GM12878 (cell line): ENCODE data around the gene CTNNA3. TPM values are rescaled to one million over a fixed set of nuclear protein-coding genes. Genes with fewer than 3 reads are reported as not detected.
"Not testable (repeated sequence)": the region's sequence is repeated elsewhere in the genome, so short reads cannot be mapped to it uniquely, and the experiment has no call there.

Experiments
- ATAC-seq: fragments of 200-7000 bp; cut with Tn5 transposase; 3 replicates; pipeline ENCODE4 v1.9.1; 2020; ENCODE audit warnings: mild to moderate bottlenecking, moderate library complexity
- BruUV-seq: library from RNA; stranded (reverse); fragments of 400-500 nt; replicated peaks from 2 replicates; lab custom pipeline; 2021; lab: Mats Ljungman, UMichigan
- CTCF ChIA-PET: fragments of 300-600 bp; sonication (Branson Sonifier 250); formaldehyde crosslinking; extraction: SDS; loops from one replicate; lab custom pipeline; 2021; ENCODE audit warnings: inconsistent platforms; lab: Yijun Ruan, JAX
- POLR2A ChIA-PET: fragments of 350-600 bp; formaldehyde crosslinking; extraction: SDS; loops from one replicate; lab custom pipeline; 2021; ENCODE audit warnings: inconsistent platforms; lab: Charles Lee
- RAD21 ChIA-PET: fragments of 300-600 bp; sonication (Branson Sonifier 250); formaldehyde crosslinking; loops from one replicate; lab custom pipeline; 2023; ENCODE audit warnings: antibody characterized with exemption; ENCODE audit not compliant: unreplicated experiment; lab: Charles Lee
- SMC1A ChIA-PET: fragments of 300-600 bp; sonication (Branson Sonifier 250); formaldehyde crosslinking; loops from one replicate; lab custom pipeline; 2023; ENCODE audit not compliant: unreplicated experiment, uncharacterized antibody; lab: Charles Lee
- DNase-seq: peaks from one replicate; pipeline ENCODE4 v3.0.0-alpha.2; 2011; ENCODE audit warnings: low read depth, low spot score
- FAIRE-seq: peaks from 3 replicates; lab custom pipeline; 2011; peaks lifted over from hg19 to GRCh38; lab: Jason Lieb, UNC
- H2AFZ ChIP-seq: 2 replicates; pipeline ENCODE4 v1.6.0; 2011; ENCODE audit warnings: low read depth, low read length, control low read depth; ENCODE audit not compliant: control insufficient read depth
- H3K27ac ChIP-seq: 2 replicates; pipeline ENCODE4 v1.5.1; 2011; ENCODE audit warnings: control low read depth; ENCODE audit not compliant: control insufficient read depth, insufficient read depth
- H3K27me3 ChIP-seq, 2 experiments: replicated peaks in 1 of 2; 2 replicates each; pipeline versions ENCODE4 v1.6.0 to v1.6.1; 2011; ENCODE audit warnings: low read length in 1 of 2; ENCODE audit not compliant: control insufficient read depth in 2 of 2, insufficient read depth in 2 of 2
- H3K36me3 ChIP-seq, 2 experiments: 2 replicates each; pipeline ENCODE4 v1.5.1; 2011; ENCODE audit warnings: low read length in 1 of 2; ENCODE audit not compliant: control insufficient read depth in 2 of 2, insufficient read depth in 2 of 2
- H3K4me1 ChIP-seq: 2 replicates; pipeline ENCODE4 v1.6.1; 2011; ENCODE audit warnings: mild to moderate bottlenecking, low read length, moderate library complexity, mixed read lengths; ENCODE audit not compliant: control insufficient read depth, insufficient read depth
- H3K4me2 ChIP-seq: 2 replicates; pipeline ENCODE4 v1.6.0; 2011; ENCODE audit warnings: control low read depth; ENCODE audit not compliant: control insufficient read depth, insufficient read depth
- H3K4me3 ChIP-seq: fragments of 200-600 bp; sonication (generic); 2 replicates; pipeline ENCODE4 v1.5.1; 2016
- H3K79me2 ChIP-seq: 2 replicates; pipeline ENCODE4 v1.6.0; 2011; ENCODE audit warnings: low read length; ENCODE audit not compliant: control insufficient read depth, insufficient read depth
- H3K9ac ChIP-seq: 2 replicates; pipeline ENCODE4 v1.8.0; 2011; ENCODE audit warnings: low read length, control low read depth, mixed read lengths; ENCODE audit not compliant: control insufficient read depth, insufficient read depth
- H3K9me3 ChIP-seq: replicated peaks from 3 replicates; pipeline ENCODE4 v1.5.1; 2011; ENCODE audit warnings: mild to moderate bottlenecking, low read length; ENCODE audit not compliant: control insufficient read depth, insufficient read depth
- H4K20me1 ChIP-seq: 2 replicates; pipeline ENCODE4 v1.6.0; 2011; ENCODE audit not compliant: control insufficient read depth, insufficient read depth
- IKZF1 ChIP-seq: fragments of 450-650 bp; conservative IDR thresholded peaks from 2 replicates; pipeline ENCODE4 v1.6.1; 2017; ENCODE audit warnings: antibody characterized with exemption, mild to moderate bottlenecking
- KDM1A ChIP-seq: fragments of 200-600 bp; sonication (generic); IDR thresholded peaks from 2 replicates; pipeline ENCODE4 v1.6.1; 2016; ENCODE audit warnings: borderline replicate concordance
- SREBF2 ChIP-seq: IDR thresholded peaks from 2 replicates; pipeline ENCODE4 v1.6.1; 2012; ENCODE audit warnings: mild to moderate bottlenecking, low read length
- STAT1 ChIP-seq: fragments of 450-650 bp; conservative IDR thresholded peaks from 2 replicates; pipeline ENCODE4 v1.6.1; 2014; ENCODE audit warnings: antibody characterized with exemption, mild to moderate bottlenecking
- WRNIP1 ChIP-seq: IDR thresholded peaks from 2 replicates; pipeline ENCODE4 v1.6.1; 2011; ENCODE audit warnings: low read depth, low read length, improper control_type of control experiment, borderline replicate concordance
- WGBS: methylation state at CpG from one replicate; pipeline ENCODE4 v1.1.6; 2016; ENCODE audit warnings: low lambda C conversion rate; ENCODE audit not compliant: insufficient replicate concordance, insufficient coverage; ENCODE audit errors: missing lambda C conversion rate; 5-methylcytosine and 5-hydroxymethylcytosine counted together
- in situ Hi-C: fragments of 300-500 bp; cut with MboI; formaldehyde crosslinking; loops from 9 replicates; pipeline ENCODE4 v1.14.3; 2018; ENCODE audit warnings: mixed read lengths
- intact Hi-C: fragments of 100-400 bp; cut with micrococcal nuclease; formaldehyde crosslinking; loops from one replicate; pipeline ENCODE4 v1.14.2; 2022; ENCODE audit not compliant: unreplicated experiment
- polyA plus RNA-seq, 11 experiments: library from polyadenylated mRNA; depleted of rRNA in 4 of 11; unstranded in 6 of 11; stranded (reverse) in 5 of 11; fragments of >200 nt; fragmentation: Nextera tagmentation in 4 of 11; fragmentation: Illumina TruSeq in 1 of 11; extraction: Ambion mirVana in 4 of 11; extraction: Trizol in 1 of 11; gene quantifications; 1 replicate in 1 of 11; 2 replicates in 10 of 11; pipeline versions ENCODE4 v1.2.1 to v1.2.3, GENCODE V29; 2011 to 2016; ENCODE audit warnings: inconsistent platforms in 2 of 11, missing spikeins in 2 of 11, low read depth in 1 of 11
- total RNA-seq, 4 experiments: library from RNA; depleted of rRNA in 3 of 4; stranded (reverse); fragments of >200 nt in 3 of 4; fragmentation: Illumina TruSeq in 1 of 4; extraction: Trizol in 1 of 4; gene quantifications; 2 replicates each; pipeline versions ENCODE4 v1.2.1 to v1.2.3, GENCODE V29; 2013 to 2021
- TF ChIP-seq, protein P1 (sequence below): fragments of 450-650 bp; IDR thresholded peaks from 2 replicates; pipeline ENCODE4 v1.6.1; 2018; ENCODE audit warnings: borderline replicate concordance, mild to moderate bottlenecking; ENCODE audit not compliant: partially characterized antibody
- TF ChIP-seq, protein P2 (sequence below): fragments of 450-650 bp; formaldehyde crosslinking; IDR thresholded peaks from 2 replicates; pipeline ENCODE4 v1.4.0; 2020; ENCODE audit warnings: mild to moderate bottlenecking, moderate library complexity
- TF ChIP-seq, protein P3 (sequence below): fragments of 450-650 bp; IDR thresholded peaks from 2 replicates; pipeline ENCODE4 v1.6.1; 2016; ENCODE audit warnings: mild to moderate bottlenecking

Gene CTNNA3
- total and polyA plus RNA-seq, 10 of the 15 experiments (the other 5 are each of a cell fraction or from before 2014, with no cell fraction given), result under 0.01 to 4.5 (median 0.22) TPM; not detected in 2

DNA sequence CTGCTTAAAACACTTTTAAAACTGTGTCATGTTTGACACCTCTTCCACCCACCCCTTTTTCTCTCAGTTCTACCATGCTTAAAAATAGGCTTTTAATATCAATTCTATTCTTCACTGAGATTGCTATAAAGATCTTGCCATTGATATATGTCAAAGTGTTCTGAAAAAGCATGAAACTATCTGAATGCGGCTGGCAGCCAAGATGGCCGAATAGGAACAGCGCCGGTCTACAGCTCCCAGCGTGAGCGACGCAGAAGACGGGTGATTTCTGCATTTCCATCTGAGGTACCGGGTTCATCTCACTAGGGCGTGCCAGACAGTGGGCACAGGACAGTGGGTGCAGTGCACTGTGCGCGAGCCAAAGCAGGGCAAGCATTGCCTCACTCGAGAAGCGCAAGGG lies 137.7 kb downstream of the CTNNA3 start:
- H3K27me3 ChIP-seq, RAD21 ChIA-PET, H3K36me3 ChIP-seq, H3K79me2 ChIP-seq, H3K27ac ChIP-seq, DNase-seq, FAIRE-seq, intact Hi-C loops, ATAC-seq, CTCF ChIA-PET, H3K4me3 ChIP-seq, POLR2A ChIA-PET, H3K4me1 ChIP-seq, SMC1A ChIA-PET, H2AFZ ChIP-seq, H3K9me3 ChIP-seq, H3K4me2 ChIP-seq, in situ Hi-C loops, BruUV-seq, H3K9ac ChIP-seq, H4K20me1 ChIP-seq: not testable (repeated sequence)
- 74% methylated on average over 14 of the region's 14 CpGs for WGBS

DNA sequence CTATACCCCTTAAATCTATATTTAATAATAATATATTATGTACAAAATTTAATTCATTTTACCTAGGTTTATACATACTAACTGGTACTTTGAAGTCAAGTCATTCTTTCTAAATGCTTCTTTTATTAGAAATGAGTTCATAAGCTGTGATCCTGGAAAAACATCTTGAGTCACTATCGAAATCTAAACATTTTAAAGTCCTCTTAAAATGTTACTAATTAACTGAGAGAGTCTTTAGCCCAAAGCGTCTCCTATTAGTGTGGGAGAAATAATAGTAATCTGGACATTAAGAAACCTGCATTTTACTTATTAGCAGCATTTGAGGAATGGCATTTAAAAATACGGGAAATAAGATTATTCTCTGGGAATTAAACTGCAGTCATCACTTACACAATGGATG lies 142.7 kb downstream of the CTNNA3 start:
- Histone ChIP-seq H3K4me2 (no peak overlapping the region), H3K36me3 (no peaks in the 10 kb centered on the region), H3K79me2 (no peaks in the 10 kb centered on the region), H3K9ac (no peak overlapping the region), H4K20me1 (no peaks in the 10 kb centered on the region), H3K27me3 (no peaks in the 10 kb centered on the region), H2AFZ (no peak overlapping the region), H3K4me1 (no peaks in the 10 kb centered on the region), H3K9me3 (no peaks in the 10 kb centered on the region), H3K4me3 (no peak overlapping the region), H3K27ac (no peak overlapping the region)
- WGBS, result 61% methylated on average over 3 of the region's 3 CpGs
- in situ Hi-C loops (no loop called here), intact Hi-C loops (no loop called here)
- CTCF ChIA-PET, result no interaction called here
- POLR2A ChIA-PET, result no interaction called here
- no peak for ATAC-seq
- no peak for FAIRE-seq
- RAD21 ChIA-PET, result no interaction called here
- TF ChIP-seq WRNIP1 (no peak), STAT1 (no peak), IKZF1 (no peak), KDM1A (no peak), SREBF2 (no peak)
- TF ChIP-seq, protein P1, sequence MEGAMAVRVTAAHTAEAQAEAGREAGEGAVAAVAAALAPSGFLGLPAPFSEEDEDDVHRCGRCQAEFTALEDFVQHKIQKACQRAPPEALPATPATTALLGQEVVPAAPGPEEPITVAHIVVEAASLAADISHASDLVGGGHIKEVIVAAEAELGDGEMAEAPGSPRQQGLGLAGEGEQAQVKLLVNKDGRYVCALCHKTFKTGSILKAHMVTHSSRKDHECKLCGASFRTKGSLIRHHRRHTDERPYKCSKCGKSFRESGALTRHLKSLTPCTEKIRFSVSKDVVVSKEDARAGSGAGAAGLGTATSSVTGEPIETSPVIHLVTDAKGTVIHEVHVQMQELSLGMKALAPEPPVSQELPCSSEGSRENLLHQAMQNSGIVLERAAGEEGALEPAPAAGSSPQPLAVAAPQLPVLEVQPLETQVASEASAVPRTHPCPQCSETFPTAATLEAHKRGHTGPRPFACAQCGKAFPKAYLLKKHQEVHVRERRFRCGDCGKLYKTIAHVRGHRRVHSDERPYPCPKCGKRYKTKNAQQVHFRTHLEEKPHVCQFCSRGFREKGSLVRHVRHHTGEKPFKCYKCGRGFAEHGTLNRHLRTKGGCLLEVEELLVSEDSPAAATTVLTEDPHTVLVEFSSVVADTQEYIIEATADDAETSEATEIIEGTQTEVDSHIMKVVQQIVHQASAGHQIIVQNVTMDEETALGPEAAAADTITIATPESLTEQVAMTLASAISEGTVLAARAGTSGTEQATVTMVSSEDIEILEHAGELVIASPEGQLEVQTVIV, result no peak
- TF ChIP-seq, protein P2, sequence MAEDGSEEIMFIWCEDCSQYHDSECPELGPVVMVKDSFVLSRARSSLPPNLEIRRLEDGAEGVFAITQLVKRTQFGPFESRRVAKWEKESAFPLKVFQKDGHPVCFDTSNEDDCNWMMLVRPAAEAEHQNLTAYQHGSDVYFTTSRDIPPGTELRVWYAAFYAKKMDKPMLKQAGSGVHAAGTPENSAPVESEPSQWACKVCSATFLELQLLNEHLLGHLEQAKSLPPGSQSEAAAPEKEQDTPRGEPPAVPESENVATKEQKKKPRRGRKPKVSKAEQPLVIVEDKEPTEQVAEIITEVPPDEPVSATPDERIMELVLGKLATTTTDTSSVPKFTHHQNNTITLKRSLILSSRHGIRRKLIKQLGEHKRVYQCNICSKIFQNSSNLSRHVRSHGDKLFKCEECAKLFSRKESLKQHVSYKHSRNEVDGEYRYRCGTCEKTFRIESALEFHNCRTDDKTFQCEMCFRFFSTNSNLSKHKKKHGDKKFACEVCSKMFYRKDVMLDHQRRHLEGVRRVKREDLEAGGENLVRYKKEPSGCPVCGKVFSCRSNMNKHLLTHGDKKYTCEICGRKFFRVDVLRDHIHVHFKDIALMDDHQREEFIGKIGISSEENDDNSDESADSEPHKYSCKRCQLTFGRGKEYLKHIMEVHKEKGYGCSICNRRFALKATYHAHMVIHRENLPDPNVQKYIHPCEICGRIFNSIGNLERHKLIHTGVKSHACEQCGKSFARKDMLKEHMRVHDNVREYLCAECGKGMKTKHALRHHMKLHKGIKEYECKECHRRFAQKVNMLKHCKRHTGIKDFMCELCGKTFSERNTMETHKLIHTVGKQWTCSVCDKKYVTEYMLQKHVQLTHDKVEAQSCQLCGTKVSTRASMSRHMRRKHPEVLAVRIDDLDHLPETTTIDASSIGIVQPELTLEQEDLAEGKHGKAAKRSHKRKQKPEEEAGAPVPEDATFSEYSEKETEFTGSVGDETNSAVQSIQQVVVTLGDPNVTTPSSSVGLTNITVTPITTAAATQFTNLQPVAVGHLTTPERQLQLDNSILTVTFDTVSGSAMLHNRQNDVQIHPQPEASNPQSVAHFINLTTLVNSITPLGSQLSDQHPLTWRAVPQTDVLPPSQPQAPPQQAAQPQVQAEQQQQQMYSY (CRISPR knock-in tag), result no peak
- TF ChIP-seq, protein P3, sequence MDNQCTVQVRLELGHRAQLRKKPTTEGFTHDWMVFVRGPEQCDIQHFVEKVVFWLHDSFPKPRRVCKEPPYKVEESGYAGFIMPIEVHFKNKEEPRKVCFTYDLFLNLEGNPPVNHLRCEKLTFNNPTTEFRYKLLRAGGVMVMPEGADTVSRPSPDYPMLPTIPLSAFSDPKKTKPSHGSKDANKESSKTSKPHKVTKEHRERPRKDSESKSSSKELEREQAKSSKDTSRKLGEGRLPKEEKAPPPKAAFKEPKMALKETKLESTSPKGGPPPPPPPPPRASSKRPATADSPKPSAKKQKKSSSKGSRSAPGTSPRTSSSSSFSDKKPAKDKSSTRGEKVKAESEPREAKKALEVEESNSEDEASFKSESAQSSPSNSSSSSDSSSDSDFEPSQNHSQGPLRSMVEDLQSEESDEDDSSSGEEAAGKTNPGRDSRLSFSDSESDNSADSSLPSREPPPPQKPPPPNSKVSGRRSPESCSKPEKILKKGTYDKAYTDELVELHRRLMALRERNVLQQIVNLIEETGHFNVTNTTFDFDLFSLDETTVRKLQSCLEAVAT, result no peak
- no peak for DNase-seq
- BruUV-seq, result no TSS peak
- SMC1A ChIA-PET, result no interaction called here
